GM23338 (cell line): Measurements from ENCODE around the gene EPS8L1. TPM values are rescaled to one million over a fixed set of nuclear protein-coding genes. Genes with fewer than 3 reads are reported as not detected.

Experiments used
- ATAC-seq: fragments of 200-7000 bp; cut with Tn5 transposase; 3 replicates; pipeline ENCODE4 v1.9.1; 2020
- DNase-seq: peaks from one replicate; pipeline ENCODE4 v3.0.0-alpha.2; 2015; ENCODE audit warnings: low spot score
- H2AFZ ChIP-seq: fragments of 200-600 bp; sonication (generic); 2 replicates; pipeline ENCODE4 v1.8.0; 2016; ENCODE audit warnings: antibody characterized with exemption, mild to moderate bottlenecking, moderate library complexity
- H3F3A ChIP-seq: fragments of 200-600 bp; sonication (generic); replicated peaks from 2 replicates; pipeline ENCODE4 v1.8.0; 2017; ENCODE audit warnings: antibody characterized with exemption, mixed run types, low read depth
- H3K27ac ChIP-seq: fragments of 200-600 bp; sonication (generic); 2 replicates; pipeline ENCODE4 v1.6.1; 2016; ENCODE audit warnings: low read depth
- H3K27me3 ChIP-seq: fragments of 200-600 bp; sonication (generic); 2 replicates; pipeline ENCODE4 v1.8.0; 2016; ENCODE audit warnings: mild to moderate bottlenecking, mixed run types, moderate library complexity; ENCODE audit not compliant: insufficient read depth
- H3K36me3 ChIP-seq: fragments of 200-600 bp; sonication (generic); 2 replicates; pipeline ENCODE4 v1.8.0; 2016; ENCODE audit warnings: mild to moderate bottlenecking; ENCODE audit not compliant: insufficient read depth
- H3K4me1 ChIP-seq: fragments of 200-600 bp; sonication (generic); 2 replicates; pipeline ENCODE4 v1.8.0; 2016; ENCODE audit warnings: mild to moderate bottlenecking, moderate library complexity; ENCODE audit not compliant: insufficient read depth
- H3K4me2 ChIP-seq: fragments of 200-600 bp; sonication (generic); 2 replicates; pipeline ENCODE4 v1.7.1; 2017; ENCODE audit warnings: mixed run types
- H3K4me3 ChIP-seq: fragments of 200-600 bp; sonication (generic); 2 replicates; pipeline ENCODE4 v1.6.1; 2016; ENCODE audit warnings: mixed run types
- H3K79me2 ChIP-seq: fragments of 200-600 bp; sonication (generic); replicated peaks from 2 replicates; pipeline ENCODE4 v1.8.0; 2017; ENCODE audit warnings: mild to moderate bottlenecking; ENCODE audit not compliant: insufficient read depth
- H3K9me2 ChIP-seq: fragments of 200-600 bp; sonication (generic); 2 replicates; pipeline ENCODE4 v1.8.0; 2017; ENCODE audit not compliant: insufficient read depth
- H4K20me1 ChIP-seq: fragments of 200-600 bp; sonication (generic); replicated peaks from 2 replicates; pipeline ENCODE4 v1.8.0; 2017; ENCODE audit warnings: mild to moderate bottlenecking; ENCODE audit not compliant: insufficient read depth
- H3K27ac Mint-ChIP-seq: 2 replicates; pipeline ENCODE4 v1.8.0; 2020; ENCODE audit warnings: inconsistent platforms, mild to moderate bottlenecking, moderate library complexity, mixed read lengths
- H3K27me3 Mint-ChIP-seq: 3 replicates; pipeline ENCODE4 v1.8.0; 2022; ENCODE audit warnings: low read depth, mild to moderate bottlenecking, moderate library complexity, mixed read lengths, inconsistent platforms; ENCODE audit not compliant: insufficient read depth, poor library complexity
- H3K36me3 Mint-ChIP-seq: 3 replicates; pipeline ENCODE4 v1.8.0; 2021; ENCODE audit warnings: low read depth, mild to moderate bottlenecking, inconsistent platforms, moderate library complexity, mixed read lengths
- H3K4me1 Mint-ChIP-seq: 3 replicates; pipeline ENCODE4 v1.8.0; 2020; ENCODE audit warnings: mild to moderate bottlenecking, inconsistent platforms, mixed read lengths
- H3K4me3 Mint-ChIP-seq: 3 replicates; pipeline ENCODE4 v1.8.0; 2021; ENCODE audit warnings: moderate library complexity, mild to moderate bottlenecking, inconsistent platforms, mixed read lengths
- H3K9me3 Mint-ChIP-seq: 3 replicates; pipeline ENCODE4 v1.8.0; 2020; ENCODE audit warnings: moderate library complexity, mild to moderate bottlenecking, inconsistent platforms, mixed read lengths
- polyA plus RNA-seq: library from polyadenylated mRNA; unstranded; fragments of >200 nt; fragmentation: Nextera tagmentation; extraction: Ambion mirVana; gene quantifications from 2 replicates; pipeline ENCODE4 v1.2.1, GENCODE V29; 2016
- total RNA-seq: library from RNA; depleted of rRNA; stranded (reverse); fragments of >200 nt; shearing (Covaris generic); gene quantifications from 2 replicates; pipeline ENCODE4 v1.2.3, GENCODE V29; 2014
- TF ChIP-seq, protein P1 (sequence below), 2 experiments: fragments of 200-600 bp in 1 of 2; sonication (generic) in 1 of 2; conservative IDR thresholded peaks; 2 replicates each; pipeline versions ENCODE4 v1.5.1 to v1.6.1; 2016 to 2017; ENCODE audit warnings: antibody characterized with exemption in 2 of 2, low read depth in 2 of 2, mild to moderate bottlenecking in 2 of 2, moderate library complexity in 1 of 2
- TF ChIP-seq, protein P2 (sequence below): fragments of 250-450 bp; sonication (Bioruptor Pico); IDR thresholded peaks from 2 replicates; pipeline ENCODE4 v1.5.0; 2020; ENCODE audit warnings: mild to moderate bottlenecking, moderate library complexity

The EPS8L1 gene
- total and polyA plus RNA-seq, 2 experiments from 2014 or later = 47.5 to 51.2 TPM

DNA sequence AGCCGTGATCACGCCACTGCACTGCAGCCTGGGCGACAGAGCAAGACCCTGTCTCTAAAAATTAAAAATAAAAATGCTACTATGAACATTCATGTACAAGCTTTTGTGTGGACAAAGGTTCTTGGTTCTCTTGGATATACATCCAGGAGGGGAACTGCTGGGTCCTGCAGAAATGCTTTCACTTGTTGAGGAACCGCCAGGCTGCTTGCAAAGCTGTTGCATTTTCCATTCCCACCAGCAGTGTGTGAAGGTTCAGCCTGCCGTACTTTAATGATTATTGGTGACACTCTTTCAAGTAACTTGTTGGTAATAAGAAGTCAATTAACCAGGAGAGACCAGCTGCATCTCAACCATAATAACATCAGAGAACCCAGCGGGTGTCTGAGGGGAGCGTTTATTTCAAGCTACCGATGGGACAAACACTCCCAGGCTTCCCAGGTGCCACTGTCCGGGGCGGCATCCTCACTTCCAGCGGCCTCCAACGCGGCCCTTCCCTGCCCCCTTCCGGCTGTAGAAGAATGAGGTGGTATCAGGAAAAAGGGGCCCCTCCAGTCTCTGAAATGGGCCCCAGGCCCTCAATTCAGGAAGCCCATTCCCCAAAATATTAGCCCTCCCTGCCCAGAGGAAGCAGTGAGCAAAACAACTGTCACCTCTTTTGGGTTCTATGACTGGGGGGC, 56.9 kb downstream of the EPS8L1 start:
- Histone ChIP-seq H2AFZ (no peak overlapping the region), H3K4me1 (peaks cover 18% of the 10 kb centered on the region; the same call in 1 of the 2 replicates), H3K27me3 (no peaks in the 10 kb centered on the region), H4K20me1 (no peaks in the 10 kb centered on the region; the same call in 1 of the 2 replicates), H3K36me3 (no peaks in the 10 kb centered on the region; the same call in 1 of the 2 replicates), H3F3A (peaks cover 7% of the 10 kb centered on the region; the same call in 1 of the 2 replicates), H3K27ac (0 out of 2 replicates have a peak overlapping the region, but pooled peaks have one; percentile 39), H3K79me2 (no peaks in the 10 kb centered on the region), H3K9me2 (no peaks in the 10 kb centered on the region), H3K4me3 (no peak overlapping the region), H3K4me2 (0 out of 2 replicates have a peak overlapping the region, but pooled peaks have one; percentile 38)
- no peaks in the 10 kb centered on the region for H3K9me3 Mint-ChIP-seq
- TF ChIP-seq, protein P1, sequence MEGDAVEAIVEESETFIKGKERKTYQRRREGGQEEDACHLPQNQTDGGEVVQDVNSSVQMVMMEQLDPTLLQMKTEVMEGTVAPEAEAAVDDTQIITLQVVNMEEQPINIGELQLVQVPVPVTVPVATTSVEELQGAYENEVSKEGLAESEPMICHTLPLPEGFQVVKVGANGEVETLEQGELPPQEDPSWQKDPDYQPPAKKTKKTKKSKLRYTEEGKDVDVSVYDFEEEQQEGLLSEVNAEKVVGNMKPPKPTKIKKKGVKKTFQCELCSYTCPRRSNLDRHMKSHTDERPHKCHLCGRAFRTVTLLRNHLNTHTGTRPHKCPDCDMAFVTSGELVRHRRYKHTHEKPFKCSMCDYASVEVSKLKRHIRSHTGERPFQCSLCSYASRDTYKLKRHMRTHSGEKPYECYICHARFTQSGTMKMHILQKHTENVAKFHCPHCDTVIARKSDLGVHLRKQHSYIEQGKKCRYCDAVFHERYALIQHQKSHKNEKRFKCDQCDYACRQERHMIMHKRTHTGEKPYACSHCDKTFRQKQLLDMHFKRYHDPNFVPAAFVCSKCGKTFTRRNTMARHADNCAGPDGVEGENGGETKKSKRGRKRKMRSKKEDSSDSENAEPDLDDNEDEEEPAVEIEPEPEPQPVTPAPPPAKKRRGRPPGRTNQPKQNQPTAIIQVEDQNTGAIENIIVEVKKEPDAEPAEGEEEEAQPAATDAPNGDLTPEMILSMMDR (conservative IDR thresholded peaks at IDR 0.05; ENCODE audit: low read depth in 2 of 2) = peak; percentile 36 to 56
- TF ChIP-seq, protein P2, sequence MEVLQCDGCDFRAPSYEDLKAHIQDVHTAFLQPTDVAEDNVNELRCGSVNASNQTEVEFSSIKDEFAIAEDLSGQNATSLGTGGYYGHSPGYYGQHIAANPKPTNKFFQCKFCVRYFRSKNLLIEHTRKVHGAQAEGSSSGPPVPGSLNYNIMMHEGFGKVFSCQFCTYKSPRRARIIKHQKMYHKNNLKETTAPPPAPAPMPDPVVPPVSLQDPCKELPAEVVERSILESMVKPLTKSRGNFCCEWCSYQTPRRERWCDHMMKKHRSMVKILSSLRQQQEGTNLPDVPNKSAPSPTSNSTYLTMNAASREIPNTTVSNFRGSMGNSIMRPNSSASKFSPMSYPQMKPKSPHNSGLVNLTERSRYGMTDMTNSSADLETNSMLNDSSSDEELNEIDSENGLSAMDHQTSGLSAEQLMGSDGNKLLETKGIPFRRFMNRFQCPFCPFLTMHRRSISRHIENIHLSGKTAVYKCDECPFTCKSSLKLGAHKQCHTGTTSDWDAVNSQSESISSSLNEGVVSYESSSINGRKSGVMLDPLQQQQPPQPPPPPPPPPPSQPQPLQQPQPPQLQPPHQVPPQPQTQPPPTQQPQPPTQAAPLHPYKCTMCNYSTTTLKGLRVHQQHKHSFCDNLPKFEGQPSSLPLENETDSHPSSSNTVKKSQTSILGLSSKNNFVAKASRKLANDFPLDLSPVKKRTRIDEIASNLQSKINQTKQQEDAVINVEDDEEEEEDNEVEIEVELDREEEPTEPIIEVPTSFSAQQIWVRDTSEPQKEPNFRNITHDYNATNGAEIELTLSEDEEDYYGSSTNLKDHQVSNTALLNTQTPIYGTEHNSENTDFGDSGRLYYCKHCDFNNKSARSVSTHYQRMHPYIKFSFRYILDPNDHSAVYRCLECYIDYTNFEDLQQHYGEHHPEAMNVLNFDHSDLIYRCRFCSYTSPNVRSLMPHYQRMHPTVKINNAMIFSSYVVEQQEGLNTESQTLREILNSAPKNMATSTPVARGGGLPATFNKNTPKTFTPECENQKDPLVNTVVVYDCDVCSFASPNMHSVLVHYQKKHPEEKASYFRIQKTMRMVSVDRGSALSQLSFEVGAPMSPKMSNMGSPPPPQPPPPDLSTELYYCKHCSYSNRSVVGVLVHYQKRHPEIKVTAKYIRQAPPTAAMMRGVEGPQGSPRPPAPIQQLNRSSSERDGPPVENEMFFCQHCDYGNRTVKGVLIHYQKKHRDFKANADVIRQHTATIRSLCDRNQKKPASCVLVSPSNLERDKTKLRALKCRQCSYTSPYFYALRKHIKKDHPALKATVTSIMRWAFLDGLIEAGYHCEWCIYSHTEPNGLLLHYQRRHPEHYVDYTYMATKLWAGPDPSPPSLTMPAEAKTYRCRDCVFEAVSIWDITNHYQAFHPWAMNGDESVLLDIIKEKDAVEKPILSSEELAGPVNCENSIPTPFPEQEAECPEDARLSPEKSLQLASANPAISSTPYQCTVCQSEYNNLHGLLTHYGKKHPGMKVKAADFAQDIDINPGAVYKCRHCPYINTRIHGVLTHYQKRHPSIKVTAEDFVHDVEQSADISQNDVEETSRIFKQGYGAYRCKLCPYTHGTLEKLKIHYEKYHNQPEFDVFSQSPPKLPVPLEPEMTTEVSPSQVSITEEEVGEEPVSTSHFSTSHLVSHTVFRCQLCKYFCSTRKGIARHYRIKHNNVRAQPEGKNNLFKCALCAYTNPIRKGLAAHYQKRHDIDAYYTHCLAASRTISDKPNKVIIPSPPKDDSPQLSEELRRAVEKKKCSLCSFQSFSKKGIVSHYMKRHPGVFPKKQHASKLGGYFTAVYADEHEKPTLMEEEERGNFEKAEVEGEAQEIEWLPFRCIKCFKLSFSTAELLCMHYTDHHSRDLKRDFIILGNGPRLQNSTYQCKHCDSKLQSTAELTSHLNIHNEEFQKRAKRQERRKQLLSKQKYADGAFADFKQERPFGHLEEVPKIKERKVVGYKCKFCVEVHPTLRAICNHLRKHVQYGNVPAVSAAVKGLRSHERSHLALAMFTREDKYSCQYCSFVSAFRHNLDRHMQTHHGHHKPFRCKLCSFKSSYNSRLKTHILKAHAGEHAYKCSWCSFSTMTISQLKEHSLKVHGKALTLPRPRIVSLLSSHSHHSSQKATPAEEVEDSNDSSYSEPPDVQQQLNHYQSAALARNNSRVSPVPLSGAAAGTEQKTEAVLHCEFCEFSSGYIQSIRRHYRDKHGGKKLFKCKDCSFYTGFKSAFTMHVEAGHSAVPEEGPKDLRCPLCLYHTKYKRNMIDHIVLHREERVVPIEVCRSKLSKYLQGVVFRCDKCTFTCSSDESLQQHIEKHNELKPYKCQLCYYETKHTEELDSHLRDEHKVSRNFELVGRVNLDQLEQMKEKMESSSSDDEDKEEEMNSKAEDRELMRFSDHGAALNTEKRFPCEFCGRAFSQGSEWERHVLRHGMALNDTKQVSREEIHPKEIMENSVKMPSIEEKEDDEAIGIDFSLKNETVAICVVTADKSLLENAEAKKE = no peak
- peak; percentile 18; the same call in 2 of the 3 replicates for ATAC-seq
- H3K27me3 Mint-ChIP-seq = peaks cover 6% of the 10 kb centered on the region
- H3K4me1 Mint-ChIP-seq = peaks cover 19% of the 10 kb centered on the region
- no peak overlapping the region for H3K27ac Mint-ChIP-seq
- peaks cover 12% of the 10 kb centered on the region for H3K36me3 Mint-ChIP-seq
- H3K4me3 Mint-ChIP-seq = no peak overlapping the region
- DNase-seq = peak; percentile 57
